Mucosa of stomach (tissue), 1 donor: Measurements from ENCODE around the gene CELF1.

Source experiments
- H3K27me3 ChIP-seq: one replicate; pipeline ENCODE4 v1.7.0; 2013; ENCODE audit warnings: mild to moderate bottlenecking, low read length; ENCODE audit not compliant: control insufficient read depth, insufficient read depth
- H3K36me3 ChIP-seq: one replicate; pipeline ENCODE4 v1.7.0; 2013; ENCODE audit warnings: low read length; ENCODE audit not compliant: control insufficient read depth, insufficient read depth
- H3K4me1 ChIP-seq: one replicate; pipeline ENCODE4 v1.7.0; 2013; ENCODE audit warnings: mild to moderate bottlenecking, low read length; ENCODE audit not compliant: control insufficient read depth, insufficient read depth
- H3K4me3 ChIP-seq: one replicate; pipeline ENCODE4 v1.7.0; 2013; ENCODE audit warnings: low read length
- H3K9ac ChIP-seq: one replicate; pipeline ENCODE4 v1.7.0; 2013; ENCODE audit warnings: mild to moderate bottlenecking, low read length, moderate library complexity
- H3K9me3 ChIP-seq: one replicate; pipeline ENCODE4 v1.7.0; 2013; ENCODE audit warnings: mild to moderate bottlenecking, low read length, moderate library complexity; ENCODE audit not compliant: control insufficient read depth
- donor health status: Pancreatic carcinoma.

Gene CELF1

DNA sequence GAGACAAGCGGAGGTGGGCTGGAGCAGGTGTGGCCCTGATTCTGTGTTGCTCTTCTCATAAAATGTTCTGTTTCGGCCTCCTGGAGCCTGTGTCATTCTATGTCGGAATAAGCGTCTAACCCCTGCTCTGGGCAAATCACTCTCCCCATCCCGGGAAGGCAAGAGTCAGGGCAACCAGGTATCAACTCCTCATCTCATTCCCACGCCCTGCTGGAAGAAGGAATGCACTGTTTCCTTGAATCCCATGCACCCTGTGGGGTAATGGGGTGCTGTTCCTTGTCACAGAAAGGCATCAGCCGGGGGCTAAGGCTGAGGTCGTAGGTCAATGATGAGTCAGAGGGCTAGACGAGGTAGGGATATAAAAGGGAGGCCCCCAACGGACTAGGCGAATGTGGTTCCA is 36.2 kb upstream of the CELF1 start:
- H3K4me3 ChIP-seq: no peak overlapping the region

DNA sequence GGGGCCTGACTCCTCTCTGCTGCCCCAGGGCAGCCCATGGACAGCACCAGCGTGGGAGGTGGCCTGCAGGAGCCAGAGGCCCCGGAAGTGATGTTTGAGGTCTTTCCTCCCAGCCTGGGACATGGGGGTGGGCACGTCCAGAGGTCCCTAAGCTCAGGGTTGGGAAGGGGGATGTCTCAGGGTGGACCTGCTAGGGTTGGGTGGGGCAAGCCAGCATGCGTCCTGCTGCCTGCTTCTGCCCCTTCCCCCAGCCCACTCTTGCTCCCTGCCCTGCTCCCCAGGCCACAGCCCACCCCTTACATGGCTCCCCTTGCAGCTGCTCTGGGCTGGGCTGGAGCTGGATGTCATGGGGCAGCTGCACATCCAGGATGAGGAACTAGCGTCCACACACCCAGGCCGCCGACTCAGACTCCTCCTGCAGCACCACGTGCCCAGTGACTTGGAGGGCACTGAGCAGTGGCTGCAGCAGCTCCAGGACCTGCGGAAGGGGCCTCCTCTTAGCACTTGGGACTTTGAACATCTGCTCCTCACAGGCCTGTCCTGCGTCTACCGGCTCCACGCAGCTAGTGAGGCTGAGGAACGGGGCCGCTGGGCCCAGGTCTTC is 34.9 kb upstream of the CELF1 start:
- Histone ChIP-seq H3K9ac (no peak overlapping the region), H3K4me3 (no peak overlapping the region), H3K36me3 (no peaks in the 10 kb centered on the region)

More for the DNA sequence above, 36.2 kb upstream of the CELF1 start:
- Histone ChIP-seq H3K36me3 (no peaks in the 10 kb centered on the region), H3K4me1 (peaks cover 4% of the 10 kb centered on the region), H3K27me3 (peaks cover 40% of the 10 kb centered on the region), H3K9me3 (no peaks in the 10 kb centered on the region), H3K9ac (no peak overlapping the region)

DNA sequence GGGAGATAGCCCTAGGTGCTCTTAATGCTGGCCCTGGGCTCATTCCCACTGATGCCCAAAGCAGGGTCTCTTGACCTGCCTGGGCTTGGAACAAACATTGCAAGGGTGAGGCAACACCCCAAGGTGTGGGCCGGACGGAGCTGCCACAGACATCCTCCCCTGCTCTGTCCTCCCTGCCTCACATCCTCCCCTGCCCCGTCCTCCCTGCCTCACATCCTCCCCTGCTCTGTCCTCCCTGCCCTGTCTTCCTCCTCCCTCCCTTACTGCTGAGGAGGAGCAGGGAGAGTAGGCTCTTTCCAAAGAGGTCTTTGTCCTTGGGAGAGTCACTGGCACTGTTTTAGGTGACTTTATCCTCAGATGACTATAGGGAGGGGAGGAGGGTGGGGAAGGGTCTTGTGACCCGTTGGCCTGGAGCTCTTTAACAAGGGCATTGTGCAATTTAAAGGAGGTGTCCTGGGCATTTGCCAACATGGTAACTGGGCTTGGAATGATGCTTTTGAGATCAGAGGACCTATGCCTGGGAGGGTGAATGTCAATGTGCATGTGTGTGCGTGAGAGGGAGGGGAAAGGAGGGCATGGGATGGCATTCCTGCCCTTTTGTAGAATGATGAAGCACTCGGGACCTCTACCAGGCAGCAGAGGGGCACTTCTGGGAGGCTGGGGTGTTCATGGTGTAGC is 34.2 kb upstream of the CELF1 start:
- no peaks in the 10 kb centered on the region for H3K4me1 ChIP-seq
- peaks cover 22% of the 10 kb centered on the region for H3K27me3 ChIP-seq
- no peak overlapping the region for H3K4me3 ChIP-seq
- H3K9me3 ChIP-seq: no peaks in the 10 kb centered on the region
- H3K36me3 ChIP-seq: peaks cover 5% of the 10 kb centered on the region
- no peak overlapping the region for H3K9ac ChIP-seq

More for the DNA sequence above, 34.9 kb upstream of the CELF1 start:
- Histone ChIP-seq H3K9me3 (no peaks in the 10 kb centered on the region), H3K27me3 (peaks cover 28% of the 10 kb centered on the region), H3K4me1 (no peaks in the 10 kb centered on the region)

DNA sequence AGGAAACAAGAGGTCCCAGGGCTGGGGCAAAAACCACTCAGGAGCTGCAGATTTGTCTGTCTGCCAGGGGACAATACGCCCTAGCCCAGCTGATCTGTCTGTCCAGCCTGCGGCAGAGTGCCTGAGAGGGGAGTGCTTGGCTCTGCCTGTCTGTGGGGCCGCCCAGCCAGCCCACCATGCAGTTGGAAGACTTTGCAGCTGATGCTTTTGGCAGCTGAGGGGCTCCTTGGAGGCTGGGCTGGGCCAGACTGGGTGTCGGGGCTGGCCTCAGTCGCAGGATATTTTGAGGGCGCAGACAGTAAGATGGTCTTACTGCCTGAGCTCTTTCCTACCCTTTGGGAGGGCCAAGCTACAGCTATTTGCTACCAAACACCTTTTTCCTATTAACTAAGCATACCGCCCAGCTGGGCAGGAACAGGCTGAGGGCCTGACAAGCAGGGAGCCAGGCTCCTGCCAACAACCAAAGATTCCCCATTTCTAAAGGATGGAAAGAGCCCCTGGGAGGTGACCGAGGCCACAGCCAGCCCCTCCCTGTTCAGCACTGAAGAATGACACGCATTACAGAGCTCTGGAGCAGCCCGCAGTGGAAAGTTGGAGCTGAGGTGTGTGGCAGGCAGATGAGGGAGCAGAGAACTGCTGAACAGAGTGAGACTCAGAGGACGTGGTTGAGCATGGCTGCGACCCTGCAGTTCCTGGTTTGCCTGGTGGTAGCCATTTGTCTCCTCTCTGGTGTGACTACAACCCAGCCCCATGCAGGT is 33.3 kb upstream of the CELF1 start, which contains the start of gene FAM180B:
Gene FAM180B (plus strand): TSS at position 581 of the 758 bp plus-strand sequence. CDS start 91 bp downstream, at position 672.
- Histone ChIP-seq H3K9me3 (no peaks in the 10 kb centered on the region), H3K4me1 (no peaks in the 10 kb centered on the region), H3K27me3 (peaks cover 17% of the 10 kb centered on the region), H3K4me3 (no peak within 1 kb of the TSS), H3K9ac (no peak within 1 kb of the TSS), H3K36me3 (peaks cover 8% of the 10 kb centered on the region)

DNA sequence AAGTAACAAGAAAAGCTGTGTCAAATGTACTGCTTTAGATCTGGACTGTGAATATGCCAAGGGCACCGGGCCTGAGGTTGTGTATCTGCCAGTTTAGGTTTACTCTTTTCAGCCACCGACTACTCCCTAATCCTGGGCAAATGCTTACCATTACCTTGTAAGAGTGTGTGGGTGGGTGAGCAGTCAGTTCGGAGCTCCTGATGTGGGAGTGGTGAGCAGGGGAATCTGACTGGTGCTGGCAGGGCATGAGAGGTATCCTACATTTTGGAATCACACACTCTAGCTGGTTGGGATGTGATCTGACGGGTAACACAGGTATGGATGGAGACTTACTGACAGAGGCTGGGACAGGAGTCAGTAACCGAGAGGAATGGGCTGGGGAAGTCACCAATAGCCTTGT is 30.9 kb upstream of the CELF1 start:
- H3K4me3 ChIP-seq: no peak overlapping the region

DNA sequence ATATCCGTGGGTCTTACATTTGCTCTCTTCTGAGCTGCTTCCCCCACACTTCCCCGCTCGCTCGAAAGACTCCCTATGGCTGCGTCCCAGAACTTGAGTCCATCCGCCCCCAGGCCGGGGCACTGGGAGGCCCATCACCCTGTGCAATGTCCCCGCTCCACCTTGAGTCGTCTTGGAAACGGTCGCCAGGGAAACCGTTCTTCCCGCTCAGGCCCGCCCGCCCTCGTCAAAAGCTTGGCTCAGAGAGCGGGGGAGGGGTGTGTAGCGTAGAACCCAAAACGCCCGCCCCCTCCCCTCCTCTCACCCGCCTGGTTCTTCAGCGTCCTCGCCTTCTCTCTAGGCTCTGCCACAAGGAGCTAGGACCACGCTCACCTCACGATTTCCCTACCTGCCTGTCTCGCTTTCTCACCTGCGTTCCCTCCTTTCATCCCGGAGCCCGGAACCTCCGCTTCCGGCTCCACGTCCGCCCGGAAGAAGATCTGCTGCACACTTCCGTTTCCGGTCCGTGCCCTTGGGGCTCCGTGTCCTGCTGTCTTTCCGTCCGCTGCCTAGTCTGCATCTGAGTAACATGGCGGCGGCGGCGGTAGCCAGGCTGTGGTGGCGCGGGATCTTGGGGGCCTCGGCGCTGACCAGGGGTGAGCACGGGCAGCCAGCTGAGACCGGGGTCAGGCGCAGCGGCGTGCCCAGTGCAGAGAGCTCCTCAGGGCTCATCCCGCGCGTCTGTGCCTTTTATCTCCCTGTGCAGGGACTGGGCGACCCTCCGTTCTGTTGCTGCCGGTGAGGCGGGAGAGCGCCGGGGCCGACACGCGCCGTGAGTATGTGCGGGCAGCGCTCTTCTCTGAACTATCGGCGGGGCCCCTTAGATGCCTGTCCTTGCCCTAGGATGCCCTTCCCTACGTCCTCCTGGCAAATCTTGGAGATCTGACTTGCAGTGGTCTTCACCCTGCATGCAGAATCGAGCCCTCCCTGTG is 25.9 kb upstream of the CELF1 start, which contains the start of the genes KBTBD4 and NDUFS3:
Gene KBTBD4 (minus strand): TSS at position 447 of the 971 bp plus-strand sequence. CDS start 19 bp downstream, at position 428.
Gene NDUFS3 (plus strand): TSS at position 551 of the 971 bp plus-strand sequence. CDS start 18 bp downstream, at position 569.
- H3K9me3 ChIP-seq: no peaks in the 10 kb centered on the region
- no peaks in the 10 kb centered on the region for H3K27me3 ChIP-seq
- peaks cover 8% of the 10 kb centered on the region for H3K36me3 ChIP-seq
- H3K4me3 ChIP-seq: peak within 1 kb of the TSS; percentile 85
- H3K4me1 ChIP-seq: peaks cover 15% of the 10 kb centered on the region
- H3K9ac ChIP-seq: peak within 1 kb of the TSS; percentile 84

More for the DNA sequence above, 30.9 kb upstream of the CELF1 start:
- Histone ChIP-seq H3K36me3 (peaks cover 8% of the 10 kb centered on the region), H3K9ac (no peak overlapping the region), H3K27me3 (no peaks in the 10 kb centered on the region), H3K4me1 (peaks cover 7% of the 10 kb centered on the region), H3K9me3 (no peaks in the 10 kb centered on the region)

DNA sequence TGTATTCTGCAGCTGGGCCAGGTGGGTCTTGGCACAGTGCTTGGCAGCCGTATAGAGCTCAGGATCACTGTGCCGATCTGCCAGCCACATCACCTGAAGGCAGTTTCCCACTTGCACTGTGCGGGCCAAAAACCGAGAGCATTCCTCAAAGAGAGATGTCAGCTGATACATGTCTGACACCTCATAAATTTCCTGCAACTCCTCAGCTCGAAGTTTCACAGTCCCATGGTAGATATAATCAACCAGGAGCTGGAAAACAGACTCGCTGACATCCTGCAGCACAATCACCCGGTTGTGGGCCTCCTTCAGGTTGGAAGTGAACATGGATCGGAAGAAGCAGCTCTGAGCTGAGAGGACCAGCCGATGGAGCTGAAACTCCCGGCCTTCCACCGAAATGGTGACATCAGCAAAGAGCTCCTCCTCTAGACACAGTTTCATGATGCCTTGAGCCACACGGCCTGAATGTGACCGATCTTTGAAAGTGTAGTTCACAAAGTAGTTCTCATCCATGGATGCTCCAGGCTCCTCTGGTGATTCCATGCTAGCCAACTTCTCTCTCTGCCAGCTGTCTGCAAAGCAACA is 24.6 kb upstream of the CELF1 start:
- Histone ChIP-seq H3K36me3 (peaks cover 16% of the 10 kb centered on the region), H3K27me3 (no peaks in the 10 kb centered on the region), H3K4me1 (peaks cover 15% of the 10 kb centered on the region), H3K4me3 (no peak overlapping the region), H3K9me3 (no peaks in the 10 kb centered on the region), H3K9ac (no peak overlapping the region)

DNA sequence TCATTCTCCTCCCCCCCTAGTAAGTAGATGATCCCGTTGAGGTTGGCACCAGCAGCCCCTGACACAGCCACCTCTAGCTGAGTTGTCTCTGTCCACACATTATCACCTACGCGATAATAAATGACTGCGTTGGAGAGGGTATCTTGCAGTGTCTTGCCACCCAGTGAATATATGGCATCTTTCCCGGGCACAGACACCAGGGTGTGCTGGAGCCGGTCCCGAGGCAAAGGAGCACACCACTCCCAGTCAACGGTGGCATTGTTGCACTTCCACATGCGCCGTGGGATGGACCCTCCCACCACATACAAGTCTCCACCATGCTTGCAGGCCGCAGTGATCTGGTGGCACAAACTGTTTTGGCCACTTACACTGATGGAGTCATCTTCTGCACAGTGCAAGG is 20.4 kb upstream of the CELF1 start:
- peaks cover 10% of the 10 kb centered on the region for H3K36me3 ChIP-seq
- H3K27me3 ChIP-seq: no peaks in the 10 kb centered on the region
- H3K9ac ChIP-seq: no peak overlapping the region
- peaks cover 8% of the 10 kb centered on the region for H3K4me1 ChIP-seq
- H3K9me3 ChIP-seq: no peaks in the 10 kb centered on the region
- H3K4me3 ChIP-seq: no peak overlapping the region

DNA sequence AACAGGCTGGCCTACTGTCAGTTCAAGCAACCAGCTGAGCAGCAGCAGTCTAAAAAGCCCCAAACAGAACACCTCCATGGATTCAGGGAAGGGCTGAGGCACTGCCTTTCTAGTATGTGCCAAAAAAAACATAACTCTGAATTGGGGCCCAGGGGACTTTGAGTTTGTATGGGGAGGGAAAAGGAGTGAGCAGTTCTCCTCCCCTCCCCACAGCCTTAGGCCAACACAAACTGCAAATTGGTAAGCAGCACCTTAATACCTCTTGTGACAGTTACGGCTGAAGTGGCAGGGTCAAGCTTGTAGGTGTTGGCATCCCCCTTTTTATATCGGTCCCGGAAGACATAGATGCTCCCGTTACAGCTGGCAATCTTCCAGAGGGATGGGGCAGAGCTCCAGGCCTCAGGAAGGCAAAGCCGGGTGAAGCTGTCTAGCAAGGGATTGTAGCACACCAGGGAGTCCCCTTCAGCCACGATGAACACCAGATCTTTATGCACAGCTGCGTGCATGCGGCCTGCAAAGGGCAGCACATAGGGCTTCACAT is 19.9 kb upstream of the CELF1 start:
- Histone ChIP-seq H3K36me3 (peaks cover 10% of the 10 kb centered on the region), H3K27me3 (no peaks in the 10 kb centered on the region), H3K9ac (no peak overlapping the region), H3K4me3 (no peak overlapping the region), H3K9me3 (no peaks in the 10 kb centered on the region), H3K4me1 (peaks cover 2% of the 10 kb centered on the region)

DNA sequence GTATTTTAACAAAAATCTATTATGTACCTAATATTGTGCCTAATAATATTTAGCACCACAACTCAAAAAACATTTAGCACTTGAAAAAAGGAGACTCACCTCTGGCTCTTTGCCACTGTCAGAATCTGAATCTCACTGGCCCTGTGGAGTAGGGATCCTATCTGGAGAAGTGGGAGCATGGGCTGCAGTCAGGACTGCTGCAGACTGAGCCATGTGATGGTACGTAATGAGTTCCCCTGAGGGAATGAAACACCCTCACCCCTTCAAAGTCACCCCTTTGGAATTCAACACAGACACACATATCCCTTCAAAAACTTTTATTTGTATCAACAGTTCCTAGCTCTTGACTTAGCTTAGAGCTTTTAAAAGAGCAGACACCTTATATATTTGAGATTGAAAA is 19.0 kb upstream of the CELF1 start:
- Histone ChIP-seq H3K4me1 (peaks cover under 1% of the 10 kb centered on the region), H3K36me3 (peaks cover 10% of the 10 kb centered on the region), H3K9ac (no peak overlapping the region), H3K27me3 (no peaks in the 10 kb centered on the region), H3K9me3 (no peaks in the 10 kb centered on the region), H3K4me3 (no peak overlapping the region)

DNA sequence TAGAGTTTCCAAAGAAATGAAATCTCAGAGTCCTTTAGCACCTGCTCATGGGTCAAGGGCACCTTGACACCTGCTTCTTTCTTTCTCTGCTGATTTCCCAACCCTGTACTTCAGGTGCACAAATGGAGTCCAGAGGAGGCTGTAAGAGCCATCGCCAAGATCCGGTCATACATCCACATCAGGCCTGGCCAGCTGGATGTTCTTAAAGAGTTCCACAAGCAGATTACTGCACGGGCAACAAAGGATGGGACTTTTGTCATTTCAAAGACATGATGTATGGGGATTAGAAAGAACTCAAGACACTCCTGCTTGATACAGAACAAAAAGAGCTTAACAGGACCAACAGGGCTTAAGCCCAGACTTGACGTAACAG is 18.4 kb upstream of the CELF1 start:
- H3K9me3 ChIP-seq: no peaks in the 10 kb centered on the region
- no peak overlapping the region for H3K9ac ChIP-seq
- H3K4me3 ChIP-seq: no peak overlapping the region
- H3K4me1 ChIP-seq: peaks cover 6% of the 10 kb centered on the region
- peaks cover 10% of the 10 kb centered on the region for H3K36me3 ChIP-seq
- no peaks in the 10 kb centered on the region for H3K27me3 ChIP-seq
